GM19239 (cell line): ENCODE data around the gene MARK3.

ENCODE experiments used
- DNase-seq: peaks from one replicate; pipeline ENCODE4 v3.0.0; 2011; ENCODE audit warnings: low spot score; ENCODE audit not compliant: insufficient read length
- FAIRE-seq: peaks from 2 replicates; lab custom pipeline; 2011; peaks lifted over from hg19 to GRCh38; lab: Jason Lieb, UNC

The MARK3 gene

DNA sequence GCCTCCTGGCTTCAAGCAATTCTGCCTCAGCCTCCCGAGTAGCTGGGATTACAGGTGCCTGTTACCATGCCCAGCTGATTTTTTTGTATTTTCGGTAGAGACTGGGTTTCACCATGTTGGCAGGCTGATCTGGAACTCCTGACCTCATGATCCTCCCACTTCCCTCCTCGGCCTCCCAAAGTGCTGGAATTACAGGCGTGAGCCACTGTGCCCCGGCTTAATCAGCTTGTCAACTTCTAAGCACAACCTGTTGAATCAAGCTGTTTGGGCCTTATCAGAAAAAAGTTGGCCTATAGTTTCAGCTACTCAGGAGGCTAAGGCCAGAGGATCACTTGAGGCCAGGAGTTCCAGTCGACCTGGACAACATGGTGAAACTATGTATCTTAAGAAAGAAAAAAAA is 7.9 kb downstream of the MARK3 start:
- FAIRE-seq = no peak
- DNase-seq = no peak

GRCh38 chr14:103393676-103394626 is 8.7 kb downstream of the MARK3 start:
- DNase-seq (no peak), FAIRE-seq (peak; percentile 47)

DNA sequence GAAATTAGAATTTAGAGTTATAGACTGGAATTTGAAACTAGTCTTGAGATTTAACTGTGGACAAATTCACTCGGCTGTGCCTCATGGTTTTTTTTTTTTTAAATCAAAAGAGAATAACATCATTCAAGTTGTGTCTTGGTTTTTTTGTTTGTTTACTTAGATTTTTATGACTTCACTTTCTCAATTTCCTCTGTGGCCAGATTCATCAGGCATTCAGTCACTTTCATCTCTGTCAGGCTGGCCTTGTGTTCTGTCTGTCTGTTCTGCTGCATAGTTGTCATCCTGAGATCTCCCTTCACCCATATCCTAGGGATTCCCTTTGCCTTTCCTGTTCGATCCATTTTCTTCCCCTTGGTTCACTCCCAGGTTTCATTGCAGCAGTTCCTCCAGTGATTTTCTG is 10.0 kb downstream of the MARK3 start:
- no peak for DNase-seq
- FAIRE-seq = peak; percentile 83

- FAIRE-seq = no peak
- DNase-seq = no peak
Observed at GRCh38 chr14:103396463-103396862, 11.2 kb downstream of the MARK3 start.

DNA sequence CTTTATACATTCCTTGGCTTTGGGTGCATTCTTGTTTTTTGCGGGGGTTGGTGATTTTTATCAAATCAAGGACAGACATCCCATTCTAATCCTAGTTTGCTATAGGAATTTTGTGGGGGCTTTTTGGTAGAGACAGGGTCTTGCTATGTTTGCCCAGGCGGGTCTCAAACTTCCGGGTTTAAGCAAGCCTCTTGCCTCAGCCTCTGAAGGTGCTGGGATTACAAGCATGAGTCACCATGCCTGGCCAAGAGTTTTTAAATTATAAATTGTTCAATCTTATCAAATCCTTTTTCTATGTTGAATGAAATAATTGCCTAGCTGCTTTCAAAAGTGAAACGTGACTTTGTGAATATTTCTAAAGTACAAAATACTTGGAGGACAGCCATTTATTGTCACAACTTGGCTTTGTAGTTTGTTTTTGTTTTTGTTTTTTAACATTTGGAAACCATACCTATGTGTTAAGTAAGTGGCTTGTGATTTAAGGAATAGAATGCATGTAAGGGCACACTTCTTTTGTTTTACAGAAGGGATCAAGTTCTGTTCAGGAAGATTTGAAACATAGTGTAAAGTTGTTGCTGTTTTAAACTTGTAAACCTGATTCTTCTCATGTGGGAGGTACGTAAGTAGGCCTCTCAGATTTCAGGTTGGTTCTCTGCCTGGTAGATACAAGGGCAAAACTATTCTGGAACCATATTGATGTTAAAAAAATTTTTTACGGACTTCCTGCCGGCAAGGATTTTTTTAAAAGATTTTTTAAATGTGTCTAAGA is 13.4 kb downstream of the MARK3 start:
- no peak for FAIRE-seq
- no peak for DNase-seq

DNA sequence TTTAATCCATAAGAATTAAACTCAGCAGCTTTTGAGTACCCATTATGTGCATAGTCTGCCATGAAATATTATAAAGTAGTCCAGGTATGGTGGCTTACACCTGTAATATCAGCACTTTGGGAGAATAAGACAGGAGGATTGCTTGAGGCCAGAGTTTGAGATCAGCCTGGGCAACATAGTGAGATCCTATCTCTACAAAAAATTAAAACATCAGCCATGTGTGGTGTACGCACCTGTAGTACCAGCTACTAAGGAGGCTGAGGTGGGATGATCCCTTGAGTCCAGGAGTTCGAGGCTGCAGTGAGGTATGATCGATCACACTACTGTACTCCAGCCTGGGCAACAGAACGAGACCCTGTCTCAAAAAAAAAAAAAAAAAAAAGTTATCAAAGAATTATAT is 15.3 kb downstream of the MARK3 start:
- DNase-seq = no peak
- no peak for FAIRE-seq

DNA sequence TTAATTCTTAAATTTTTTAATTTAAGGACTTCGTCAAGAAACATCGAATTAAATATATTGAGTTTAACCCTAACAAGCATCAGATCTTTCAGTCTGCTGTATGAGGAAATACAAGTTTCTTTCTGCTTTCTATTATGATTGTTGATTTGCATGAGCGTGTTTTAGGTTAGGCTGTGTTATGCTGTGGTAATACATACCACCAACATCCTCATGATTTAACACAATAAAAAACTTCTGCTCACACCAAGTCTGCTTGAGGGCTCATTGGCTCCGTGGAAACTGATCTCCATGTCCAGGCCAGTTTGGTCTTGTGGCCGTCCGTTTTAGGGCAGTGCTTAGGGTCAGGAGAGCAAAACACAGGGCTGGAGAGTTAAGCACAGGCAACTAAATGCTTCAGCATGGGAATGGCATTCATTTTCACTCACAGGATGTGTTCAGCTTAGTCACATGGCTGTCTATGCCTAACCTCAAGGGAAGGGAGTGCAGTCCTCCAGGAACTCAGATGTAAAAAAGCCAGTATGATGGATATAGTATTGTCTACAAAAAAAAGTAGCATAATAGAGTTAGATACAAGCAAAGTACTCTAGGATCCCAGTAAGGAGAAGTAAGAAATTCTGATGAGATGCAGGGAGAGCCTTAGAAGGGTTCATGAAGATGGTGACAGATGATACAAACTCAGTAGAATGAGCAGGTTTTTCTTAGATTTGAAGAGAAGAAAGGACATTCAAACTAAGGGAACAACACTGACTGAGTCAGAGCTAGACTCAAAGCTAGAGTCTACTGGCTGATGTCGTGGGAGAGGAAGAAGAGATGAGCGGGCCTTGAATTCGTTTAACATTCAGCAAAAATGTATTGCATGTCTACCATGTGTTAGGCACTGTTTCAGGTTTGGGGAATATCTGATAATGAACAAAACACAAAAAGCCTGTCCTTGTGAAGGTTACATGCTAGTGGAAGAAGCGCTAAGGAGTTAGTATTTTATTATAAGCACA is 16.3 kb downstream of the MARK3 start:
- DNase-seq (no peak), FAIRE-seq (peak; percentile 66)

GRCh38 chr14:103402695-103403094 is 17.5 kb downstream of the MARK3 start:
- no peak for FAIRE-seq
- DNase-seq = no peak

DNA sequence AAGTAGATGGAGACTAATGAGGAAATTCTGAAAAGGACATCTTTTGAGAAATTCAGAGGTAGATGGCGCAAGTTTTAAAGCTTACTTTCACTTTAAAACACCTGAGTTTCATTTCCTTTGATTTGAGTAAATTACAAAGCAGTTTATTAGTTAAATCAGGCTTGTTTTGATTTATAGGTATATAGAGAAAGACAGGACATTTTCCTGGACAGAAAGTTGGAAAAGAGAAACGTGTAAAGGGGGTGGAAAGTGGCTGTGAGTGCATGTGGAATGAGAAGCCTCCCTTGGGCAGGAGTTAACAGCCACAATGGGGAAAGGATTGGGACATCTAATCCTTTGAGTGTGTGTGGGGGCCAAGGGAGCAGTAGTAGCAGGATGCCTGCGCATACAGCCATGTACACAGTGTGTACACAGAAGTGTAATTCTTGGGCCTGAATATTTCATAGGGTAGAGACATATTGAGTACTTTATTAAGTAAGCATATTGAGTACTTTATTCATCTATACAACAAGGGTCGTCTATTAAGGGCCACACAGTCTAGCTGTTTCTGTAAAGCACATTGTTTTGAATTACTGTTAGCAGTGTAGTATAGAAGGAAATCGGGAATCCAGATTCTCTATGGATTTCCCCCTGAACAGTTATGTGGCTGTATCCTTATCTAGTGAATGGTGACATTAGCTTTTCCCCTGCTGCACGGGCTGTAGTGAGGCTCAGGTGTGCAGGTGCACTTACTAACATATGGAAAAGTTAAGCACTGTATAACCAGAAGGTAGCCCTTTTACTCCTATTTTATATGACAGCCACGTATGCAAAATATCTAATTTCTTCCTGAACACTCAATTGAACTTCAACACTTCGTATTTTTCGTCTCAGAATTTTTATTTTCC is 19.1 kb downstream of the MARK3 start:
- FAIRE-seq (no peak), DNase-seq (no peak)

GRCh38 chr14:103404920-103405319 is 19.7 kb downstream of the MARK3 start:
- FAIRE-seq (no peak), DNase-seq (no peak)

GRCh38 chr14:103408491-103409155 is 23.4 kb downstream of the MARK3 start:
- FAIRE-seq = no peak
- DNase-seq = no peak

GRCh38 chr14:103416916-103417315 is 31.7 kb downstream of the MARK3 start:
- FAIRE-seq = no peak
- DNase-seq = no peak

- FAIRE-seq (peak; percentile 87), DNase-seq (no peak)
Observed at GRCh38 chr14:103418481-103418818, 33.2 kb downstream of the MARK3 start.

DNA sequence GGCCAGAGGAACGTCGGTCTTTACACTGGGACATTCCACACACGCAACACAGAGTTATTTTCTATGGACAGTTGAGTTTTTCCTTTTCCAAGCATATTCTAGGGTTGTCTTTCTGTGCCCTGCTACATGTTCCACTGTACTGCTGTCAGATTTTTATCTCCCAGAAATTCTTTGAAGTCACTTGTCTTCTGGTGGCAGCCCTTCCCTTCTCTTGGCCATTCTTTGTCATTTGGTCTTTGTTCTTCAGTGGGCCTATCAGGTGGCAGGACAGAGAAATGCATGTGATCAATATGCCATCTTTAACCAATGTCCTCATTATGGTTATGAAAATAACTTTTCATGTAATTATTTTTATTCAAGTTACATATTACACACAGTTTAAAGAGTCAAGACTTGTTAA is 36.3 kb downstream of the MARK3 start:
- DNase-seq (no peak), FAIRE-seq (peak; percentile 31)

DNA sequence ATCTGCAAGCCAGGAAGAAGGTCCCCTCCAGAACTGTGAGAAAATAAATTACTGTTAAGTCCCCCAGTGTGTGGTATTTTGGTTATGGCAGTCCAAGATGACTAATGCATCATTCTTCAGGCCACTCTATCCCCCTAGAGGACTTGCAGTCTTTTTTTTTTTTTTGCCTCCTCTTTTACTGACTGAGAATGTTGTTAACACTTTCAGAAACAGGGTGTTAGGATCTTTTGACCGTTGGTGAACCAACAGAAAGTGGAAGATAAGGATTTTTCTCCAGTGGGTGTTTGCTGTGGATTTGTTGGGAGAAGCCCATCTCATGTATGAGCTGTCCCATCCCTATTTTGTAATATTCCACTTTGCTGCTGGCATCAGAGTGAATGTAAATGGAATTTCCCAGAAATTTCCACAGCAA is 37.8 kb downstream of the MARK3 start:
- no peak for FAIRE-seq
- DNase-seq = no peak

DNA sequence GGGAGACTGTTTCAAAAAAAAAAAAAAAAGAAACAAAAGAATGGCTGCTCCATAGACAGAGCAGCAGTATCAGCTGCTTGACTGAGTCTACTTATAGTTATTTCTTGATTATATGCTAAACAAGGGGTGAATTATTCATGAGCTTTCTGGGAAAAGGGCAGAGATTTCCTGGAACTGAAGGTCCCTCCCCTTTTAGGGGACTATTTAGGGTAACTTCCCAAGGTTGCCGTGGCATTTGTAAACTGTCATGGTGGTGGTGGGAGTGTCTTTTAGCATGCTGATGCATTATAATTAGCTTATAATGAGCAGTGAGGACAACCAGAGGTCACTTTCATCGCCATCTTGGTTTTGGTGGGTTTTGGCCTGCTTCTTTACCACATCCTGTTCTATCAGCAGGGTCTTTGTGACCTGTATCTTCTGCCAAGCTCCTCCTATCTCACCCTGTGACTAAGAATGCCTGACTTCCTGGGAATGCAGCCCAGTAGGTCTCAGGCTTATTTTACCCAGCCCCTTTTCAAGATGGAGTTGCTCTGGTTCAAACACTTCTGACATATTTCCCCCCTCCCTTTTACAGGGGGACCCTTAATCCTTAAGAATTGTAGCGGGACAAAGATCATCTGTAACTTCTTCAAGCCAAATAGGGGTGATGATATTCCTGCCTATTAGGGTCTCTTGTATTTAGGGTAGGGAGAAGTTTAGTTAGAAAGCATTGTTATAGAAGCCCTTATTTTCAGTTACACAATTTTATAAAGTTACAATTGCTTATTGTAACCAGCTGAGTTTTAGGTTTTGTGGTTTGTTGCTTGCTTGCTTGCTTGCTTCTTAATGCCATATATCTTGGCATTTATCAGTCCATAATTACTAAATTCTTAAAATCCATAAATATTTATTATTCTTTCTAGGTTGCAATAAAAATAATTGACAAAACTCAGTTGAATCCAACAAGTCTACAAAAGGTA is 42.5 kb downstream of the MARK3 start:
- DNase-seq = no peak
- peak; percentile 73 for FAIRE-seq

GRCh38 chr14:103428723-103429556 is 43.7 kb downstream of the MARK3 start:
- no peak for DNase-seq
- peak; percentile 65 for FAIRE-seq
